Adrenal gland (tissue), 12 donors: ENCODE data around the gene KASH5. TPM values are rescaled to one million over a fixed set of nuclear protein-coding genes. Genes with fewer than 3 reads are reported as not detected.

Experiments
- DNase-seq, 7 donors: peaks; one replicate each; pipeline ENCODE4 v3.0.0-alpha.2; 2019 to 2020
- H3K27ac ChIP-seq, 5 donors: fragments of 200-600 bp; sonication (generic) in 4 of 5; 1 replicate in 3 of 5; 2 replicates in 2 of 5; pipeline versions ENCODE4 v1.5.1 to v1.8.0; 2016 to 2020; ENCODE audit warnings: mild to moderate bottlenecking in 1 of 5
- H3K27me3 ChIP-seq: fragments of 200-600 bp; 2 replicates; pipeline ENCODE4 v1.8.0; 2021
- H3K36me3 ChIP-seq, 2 donors: fragments of 200-600 bp; replicated peaks in 1 of 2; 1 replicate in 1 of 2; 2 replicates in 1 of 2; pipeline versions ENCODE4 v1.5.1 to v1.8.0; 2018 to 2022
- H3K4me1 ChIP-seq, 2 donors: fragments of 200-600 bp; replicated peaks in 1 of 2; 1 replicate in 1 of 2; 2 replicates in 1 of 2; pipeline versions ENCODE4 v1.5.1 to v1.8.0; 2018 to 2021
- H3K4me3 ChIP-seq, 4 donors: fragments of 200-600 bp; sonication (generic) in 3 of 4; one replicate each; pipeline ENCODE4 v1.5.1; 2016 to 2018
- H3K9me3 ChIP-seq, 3 donors: fragments of 200-600 bp; sonication (generic) in 1 of 3; replicated peaks in 1 of 3; 1 replicate in 2 of 3; 2 replicates in 1 of 3; pipeline versions ENCODE4 v1.5.1 to v1.8.0; 2016 to 2021
- CTCF ChIP-seq, 6 experiments: fragments of 450-650 bp in 4 of 6; fragments of 200-600 bp in 2 of 6; sonication (generic) in 1 of 6; IDR thresholded peaks; 1 replicate in 5 of 6; 2 replicates in 1 of 6; pipeline versions ENCODE4 v1.5.1 to v1.8.0; 2016 to 2021; ENCODE audit warnings: antibody characterized with exemption in 6 of 6, mild to moderate bottlenecking in 2 of 6, moderate library complexity in 1 of 6
- POLR2A ChIP-seq, 2 donors: fragments of 450-650 bp; IDR thresholded peaks; one replicate each; pipeline ENCODE4 v1.6.1; 2017; ENCODE audit warnings: antibody characterized with exemption in 2 of 2, mild to moderate bottlenecking in 2 of 2, moderate library complexity in 1 of 2
- WGBS, 4 donors: extraction: QIAGEN DNeasy Blood & Tissue Kit in 2 of 4; methylation state at CpG; one replicate each; pipeline versions ENCODE4 v1.1.5 to v1.1.7; 2013 to 2017; 5-methylcytosine and 5-hydroxymethylcytosine counted together
- intact Hi-C, 2 donors: fragments of 100-400 bp; cut with DNase I; formaldehyde crosslinking; loops; one replicate each; pipeline versions ENCODE4 v1.14.1 to v1.15.0; 2022 to 2023
- polyA plus RNA-seq, 3 donors: library from polyadenylated mRNA; stranded (reverse); fragments of 200-250 nt in 2 of 3; fragments of 350-450 nt in 1 of 3; fragmentation: Illumina TruSeq in 1 of 3; extraction: RNeasy Lipid Tissue Mini Kit (QIAGEN cat#74804) in 1 of 3; gene quantifications; one replicate each; pipeline ENCODE4 v1.2.3, GENCODE V29; 2013 to 2014
- total RNA-seq, 9 donors: library from RNA; depleted of rRNA in 4 of 9; stranded (reverse); fragments of >200 nt in 4 of 9; fragments of 120-200 nt in 1 of 9; fragmentation: NEBNext Ultra II Directional in 1 of 9; extraction: Animal tissue kit (Norgen Biotek cat#: 25700) in 1 of 9; gene quantifications; one replicate each; pipeline versions ENCODE4 v1.1.0 to v1.2.4, GENCODE V29; 2013 to 2023
- donor health status: healthy with polysubstance abuse.
- donor health status: Bipolar disorder and iron deficiency.
- donor health status: DM: yes; HTN: yes; CAD: no.
- donor health status: DM: no; HTN: no; CAD: no.
- donor health status: DM: no; HTN: no; CAD: no.
- donor health status: DM: yes; HTN: yes; CAD: no.

The KASH5 gene
- total and polyA plus RNA-seq, 12 donors, result 0.74 to 0.97 TPM; not detected in 10

GRCh38 chr19:49391581-49392399 lies 3.7 kb downstream of the KASH5 start:
- no peaks in the 10 kb centered on the region for H3K36me3 ChIP-seq
- H3K4me3 ChIP-seq, result no peak overlapping the region
- whole genome bisulfite sequencing, 4 donors, result 20 to 24% (median 22%) methylated on average over 13 to 14 of the region's 14 CpGs
- intact Hi-C loops, result loop anchor here in 1 of 2 donors (5.0 kb wide), 1 partner anchor 56 kb away; no protein-coding TSS in a partner anchor
- peak; percentile 78 to 84 (median 80) for DNase-seq
- H3K9me3 ChIP-seq, result no peaks in the 10 kb centered on the region
- TF ChIP-seq CTCF (IDR thresholded peaks at IDR 0.05), result peak; percentile 69 to 93 (median 86)
- TF ChIP-seq POLR2A (IDR thresholded peaks at IDR 0.05), result no peak
- no peak overlapping the region for H3K27ac ChIP-seq
- peaks cover 2% of the 10 kb centered on the region for H3K27me3 ChIP-seq
- no peaks in the 10 kb centered on the region for H3K4me1 ChIP-seq

GRCh38 chr19:49393881-49394280 lies 5.8 kb downstream of the KASH5 start:
- H3K4me1 ChIP-seq, result no peaks in the 10 kb centered on the region
- 55 to 64% (median 60%) methylated on average over 4 to 5 of the region's 5 CpGs for WGBS, 4 donors
- peaks cover 2% of the 10 kb centered on the region for H3K27me3 ChIP-seq
- TF ChIP-seq POLR2A (IDR thresholded peaks at IDR 0.05) (no peak), CTCF (IDR thresholded peaks at IDR 0.05) (no peak)
- H3K36me3 ChIP-seq, result no peaks in the 10 kb centered on the region
- no peak overlapping the region for H3K27ac ChIP-seq
- no peaks in the 10 kb centered on the region for H3K9me3 ChIP-seq
- intact Hi-C loops, result loop anchor here (2.0 to 5.0 kb wide), 2 partner anchors 45 to 53 kb away; no protein-coding TSS in a partner anchor
- H3K4me3 ChIP-seq, result no peak overlapping the region
- DNase-seq, result no peak

GRCh38 chr19:49395581-49396407 lies 7.7 kb downstream of the KASH5 start:
- Histone ChIP-seq H3K27me3 (peaks cover 2% of the 10 kb centered on the region), H3K27ac (no peak overlapping the region), H3K4me3 (no peak overlapping the region), H3K36me3 (no peaks in the 10 kb centered on the region), H3K4me1 (no peaks in the 10 kb centered on the region), H3K9me3 (no peaks in the 10 kb centered on the region)
- TF ChIP-seq CTCF (IDR thresholded peaks at IDR 0.05) (no peak), POLR2A (IDR thresholded peaks at IDR 0.05) (no peak)
- no peak for DNase-seq
- WGBS, 4 donors, result 72 to 79% (median 76%) methylated on average over 11 to 15 of the region's 15 CpGs
- intact Hi-C loops, result loop anchor here in 1 of 2 donors (2.0 kb wide), 1 partner anchor 43 kb away; no protein-coding TSS in a partner anchor
